ENCODE measurements around the gene FNDC1. TPM values are rescaled to one million over a fixed set of nuclear protein-coding genes. Genes with fewer than 3 reads are reported as not detected.

FNDC1 gene
- total and polyA plus RNA-seq, 10 of the 15 experiments (the other 5 are each of a cell fraction or from before 2014, with no cell fraction given), result not detected

DNA sequence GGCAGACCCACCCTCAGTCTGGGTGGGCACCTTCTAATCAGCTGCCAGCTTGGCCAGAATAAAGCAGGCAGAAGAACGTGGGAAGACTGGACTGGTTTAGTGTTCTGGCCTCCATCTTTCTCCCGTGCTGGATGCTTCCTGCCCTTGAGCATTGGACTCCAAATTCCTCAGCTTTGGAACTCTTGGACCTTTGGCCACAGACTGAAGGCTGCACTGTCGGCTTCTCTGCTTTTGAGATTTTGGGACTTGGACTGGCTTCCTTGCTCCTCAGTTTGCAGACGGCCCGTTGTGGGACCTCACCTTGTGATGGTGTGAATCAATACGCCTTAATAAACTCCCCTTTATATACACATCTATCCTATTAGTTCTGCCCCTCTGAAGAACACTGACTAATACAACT lies 20.6 kb upstream of the FNDC1 start:
- ChIA-PET SMC1A (ENCODE audit: uncharacterized antibody, unreplicated experiment) (interaction anchor here (0.7 to 1.5 kb wide), 3 partner anchors 14 to 140 kb away, joined by 3 to 7 read pairs (median 6); no protein-coding TSS in a partner anchor), CTCF (interaction anchor here (0.9 to 4.1 kb wide), 2 partner anchors 12 to 140 kb away, joined by 3 to 33 read pairs; no protein-coding TSS in a partner anchor), POLR2A (no interaction called here), RAD21 (ENCODE audit: unreplicated experiment) (interaction anchor here (1.0 to 1.7 kb wide), 3 partner anchors 14 to 140 kb away, joined by 3 to 4 read pairs (median 4); no protein-coding TSS in a partner anchor)
- intact Hi-C loops (cut with micrococcal nuclease; ENCODE audit: unreplicated experiment), result no loop called here
- WGBS (ENCODE audit: insufficient coverage, insufficient replicate concordance, low lambda C conversion rate, missing lambda C conversion rate), result 31% methylated on average over 6 of the region's 6 CpGs
- H3K27ac ChIP-seq (ENCODE audit: control insufficient read depth, insufficient read depth), result no peak overlapping the region
- in situ Hi-C loops (cut with MboI), result no loop called here
- TF ChIP-seq ZZZ3 (IDR thresholded peaks at IDR 0.05; ENCODE audit: control insufficient read depth, insufficient read length, low read depth), result no peak
- no peak for TF ChIP-seq GABPA (IDR thresholded peaks at IDR 0.05; ENCODE audit: low read depth)
- TF ChIP-seq RELA (IDR thresholded peaks at IDR 0.05; ENCODE audit: borderline replicate concordance, partially characterized antibody), result no peak
- TF ChIP-seq NFIC (IDR thresholded peaks at IDR 0.05; ENCODE audit: low read depth, low read length), result no peak
- TF ChIP-seq HDGF (IDR thresholded peaks at IDR 0.05), result no peak
- no peak for TF ChIP-seq MEF2A (IDR thresholded peaks at IDR 0.05; ENCODE audit: insufficient read depth, low read depth, low read length)
- no peak for TF ChIP-seq NR2C2 (IDR thresholded peaks at IDR 0.05; ENCODE audit: borderline replicate concordance, control insufficient read depth, insufficient read length, low read depth)
- TF ChIP-seq, protein P1, sequence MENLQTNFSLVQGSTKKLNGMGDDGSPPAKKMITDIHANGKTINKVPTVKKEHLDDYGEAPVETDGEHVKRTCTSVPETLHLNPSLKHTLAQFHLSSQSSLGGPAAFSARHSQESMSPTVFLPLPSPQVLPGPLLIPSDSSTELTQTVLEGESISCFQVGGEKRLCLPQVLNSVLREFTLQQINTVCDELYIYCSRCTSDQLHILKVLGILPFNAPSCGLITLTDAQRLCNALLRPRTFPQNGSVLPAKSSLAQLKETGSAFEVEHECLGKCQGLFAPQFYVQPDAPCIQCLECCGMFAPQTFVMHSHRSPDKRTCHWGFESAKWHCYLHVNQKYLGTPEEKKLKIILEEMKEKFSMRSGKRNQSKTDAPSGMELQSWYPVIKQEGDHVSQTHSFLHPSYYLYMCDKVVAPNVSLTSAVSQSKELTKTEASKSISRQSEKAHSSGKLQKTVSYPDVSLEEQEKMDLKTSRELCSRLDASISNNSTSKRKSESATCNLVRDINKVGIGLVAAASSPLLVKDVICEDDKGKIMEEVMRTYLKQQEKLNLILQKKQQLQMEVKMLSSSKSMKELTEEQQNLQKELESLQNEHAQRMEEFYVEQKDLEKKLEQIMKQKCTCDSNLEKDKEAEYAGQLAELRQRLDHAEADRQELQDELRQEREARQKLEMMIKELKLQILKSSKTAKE (IDR thresholded peaks at IDR 0.05; ENCODE audit: low read depth, poor library complexity, severe bottlenecking), result no peak
- TF ChIP-seq, protein P2, sequence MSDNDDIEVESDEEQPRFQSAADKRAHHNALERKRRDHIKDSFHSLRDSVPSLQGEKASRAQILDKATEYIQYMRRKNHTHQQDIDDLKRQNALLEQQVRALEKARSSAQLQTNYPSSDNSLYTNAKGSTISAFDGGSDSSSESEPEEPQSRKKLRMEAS (IDR thresholded peaks at IDR 0.05; ENCODE audit: low read depth, low read length), result no peak
- TF ChIP-seq, protein P3, sequence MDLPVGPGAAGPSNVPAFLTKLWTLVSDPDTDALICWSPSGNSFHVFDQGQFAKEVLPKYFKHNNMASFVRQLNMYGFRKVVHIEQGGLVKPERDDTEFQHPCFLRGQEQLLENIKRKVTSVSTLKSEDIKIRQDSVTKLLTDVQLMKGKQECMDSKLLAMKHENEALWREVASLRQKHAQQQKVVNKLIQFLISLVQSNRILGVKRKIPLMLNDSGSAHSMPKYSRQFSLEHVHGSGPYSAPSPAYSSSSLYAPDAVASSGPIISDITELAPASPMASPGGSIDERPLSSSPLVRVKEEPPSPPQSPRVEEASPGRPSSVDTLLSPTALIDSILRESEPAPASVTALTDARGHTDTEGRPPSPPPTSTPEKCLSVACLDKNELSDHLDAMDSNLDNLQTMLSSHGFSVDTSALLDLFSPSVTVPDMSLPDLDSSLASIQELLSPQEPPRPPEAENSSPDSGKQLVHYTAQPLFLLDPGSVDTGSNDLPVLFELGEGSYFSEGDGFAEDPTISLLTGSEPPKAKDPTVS (IDR thresholded peaks at IDR 0.05; ENCODE audit: low read depth, low read length), result no peak
- TF ChIP-seq CBX3 (IDR thresholded peaks at IDR 0.05; ENCODE audit: borderline replicate concordance, low read depth), result no peak
- TF ChIP-seq RCOR1 (conservative IDR thresholded peaks at IDR 0.05; ENCODE audit: low read depth, low read length), result no peak
- no peak for TF ChIP-seq SMC3 (IDR thresholded peaks at IDR 0.05; ENCODE audit: borderline replicate concordance, low read length)
- no peak for TF ChIP-seq WRNIP1 (IDR thresholded peaks at IDR 0.05; ENCODE audit: borderline replicate concordance, low read depth, low read length)
- TF ChIP-seq YY1 (IDR thresholded peaks at IDR 0.05; ENCODE audit: low read depth, low read length), result no peak
- no peak for TF ChIP-seq NFYB (IDR thresholded peaks at IDR 0.05; ENCODE audit: insufficient read depth, low read depth, low read length)
- H3K4me2 ChIP-seq (ENCODE audit: control insufficient read depth, insufficient read depth), result no peak overlapping the region
- H4K20me1 ChIP-seq (ENCODE audit: control insufficient read depth, insufficient read depth), result no peaks in the 10 kb centered on the region
- no peaks in the 10 kb centered on the region for H3K36me3 ChIP-seq (ENCODE audit: control insufficient read depth in 2 of 2, insufficient read depth in 2 of 2, low read length in 1 of 2)
- peaks cover 0 to 4% of the 10 kb centered on the region in 2 experiments; a peak in 1 of 4 replicates for H3K27me3 ChIP-seq (replicated peaks in 1 of 2; ENCODE audit: control insufficient read depth in 2 of 2, insufficient read depth in 2 of 2, low read length in 1 of 2)
- no peak for FAIRE-seq
- H3K4me1 ChIP-seq (ENCODE audit: control insufficient read depth, insufficient read depth, low read length), result no peaks in the 10 kb centered on the region
- no peak for ATAC-seq
- H2AFZ ChIP-seq (ENCODE audit: control insufficient read depth, low read depth, low read length), result no peak overlapping the region
- H3K9ac ChIP-seq (ENCODE audit: control insufficient read depth, insufficient read depth, low read length), result no peak overlapping the region
- no peaks in the 10 kb centered on the region for H3K9me3 ChIP-seq (replicated peaks; ENCODE audit: control insufficient read depth, insufficient read depth, low read length)
- no peaks in the 10 kb centered on the region for H3K79me2 ChIP-seq (ENCODE audit: control insufficient read depth, insufficient read depth, low read length)
- H3K4me3 ChIP-seq, result no peak overlapping the region
- no TSS peak for BruUV-seq (replicated peaks)
- no peak for DNase-seq (ENCODE audit: low read depth, low spot score)
